Endothelial cell (in vitro differentiated cells): Measurements from ENCODE around the gene RBPJL. TPM values are rescaled to one million over a fixed set of nuclear protein-coding genes. Genes with fewer than 3 reads are reported as not detected.

Experiments
- DNase-seq: peaks from one replicate; pipeline ENCODE4 v3.0.0; 2021; ENCODE audit warnings: low spot score
- H3K27ac Mint-ChIP-seq: one replicate; pipeline ENCODE4 v1.8.0; 2021; ENCODE audit warnings: mixed read lengths, inconsistent platforms; ENCODE audit not compliant: unreplicated experiment
- H3K27me3 Mint-ChIP-seq: one replicate; pipeline ENCODE4 v1.8.0; 2021; ENCODE audit warnings: mild to moderate bottlenecking, moderate library complexity, mixed read lengths, inconsistent platforms; ENCODE audit not compliant: unreplicated experiment
- H3K36me3 Mint-ChIP-seq: one replicate; pipeline ENCODE4 v1.8.0; 2021; ENCODE audit warnings: mild to moderate bottlenecking, low read depth, mixed read lengths, inconsistent platforms; ENCODE audit not compliant: unreplicated experiment
- H3K4me1 Mint-ChIP-seq: one replicate; pipeline ENCODE4 v1.8.0; 2021; ENCODE audit warnings: mild to moderate bottlenecking, mixed read lengths, inconsistent platforms; ENCODE audit not compliant: unreplicated experiment
- H3K4me3 Mint-ChIP-seq: one replicate; pipeline ENCODE4 v1.8.0; 2021; ENCODE audit warnings: mild to moderate bottlenecking, mixed read lengths, inconsistent platforms; ENCODE audit not compliant: unreplicated experiment
- H3K9me3 Mint-ChIP-seq: one replicate; pipeline ENCODE4 v1.8.0; 2021; ENCODE audit warnings: mixed read lengths, inconsistent platforms; ENCODE audit not compliant: unreplicated experiment
- CTCF ChIP-seq: fragments of 200-600 bp; sonication (generic); IDR thresholded peaks from one replicate; pipeline ENCODE4 v1.5.0; 2021; ENCODE audit warnings: antibody characterized with exemption; ENCODE audit not compliant: unreplicated experiment
- total RNA-seq: library from RNA; stranded (reverse); fragmentation: NEBNext Ultra II Directional; extraction: Animal tissue kit (Norgen Biotek cat#: 25700); gene quantifications from one replicate; pipeline ENCODE4 v1.2.1, GENCODE V29; 2021; ENCODE audit not compliant: unreplicated experiment

The RBPJL gene
- total RNA-seq, 1 donor from 2014 or later = not detected

GRCh38 chr20:45342855-45343531 lies 36.4 kb downstream of the RBPJL start:
- no peak for TF ChIP-seq CTCF
- DNase-seq = no peak
- H3K36me3 Mint-ChIP-seq = no peaks in the 10 kb centered on the region
- H3K9me3 Mint-ChIP-seq = no peaks in the 10 kb centered on the region
- H3K4me3 Mint-ChIP-seq = no peak overlapping the region
- H3K27me3 Mint-ChIP-seq = no peaks in the 10 kb centered on the region
- no peak overlapping the region for H3K27ac Mint-ChIP-seq
- H3K4me1 Mint-ChIP-seq = peaks cover 57% of the 10 kb centered on the region

GRCh38 chr20:45343532-45344167 lies 37.0 kb downstream of the RBPJL start:
- no peak for TF ChIP-seq CTCF
- no peaks in the 10 kb centered on the region for H3K27me3 Mint-ChIP-seq
- H3K36me3 Mint-ChIP-seq = no peaks in the 10 kb centered on the region
- no peak for DNase-seq
- H3K27ac Mint-ChIP-seq = no peak overlapping the region
- peaks cover 57% of the 10 kb centered on the region for H3K4me1 Mint-ChIP-seq
- no peaks in the 10 kb centered on the region for H3K9me3 Mint-ChIP-seq
- no peak overlapping the region for H3K4me3 Mint-ChIP-seq

GRCh38 chr20:45344168-45344860 lies 37.7 kb downstream of the RBPJL start:
- no peak overlapping the region for H3K4me3 Mint-ChIP-seq
- TF ChIP-seq CTCF = no peak
- H3K4me1 Mint-ChIP-seq = peaks cover 57% of the 10 kb centered on the region
- DNase-seq = no peak
- H3K9me3 Mint-ChIP-seq = no peaks in the 10 kb centered on the region
- no peaks in the 10 kb centered on the region for H3K27me3 Mint-ChIP-seq
- no peak overlapping the region for H3K27ac Mint-ChIP-seq
- no peaks in the 10 kb centered on the region for H3K36me3 Mint-ChIP-seq

- TF ChIP-seq CTCF = no peak
- H3K4me1 Mint-ChIP-seq = peaks cover 57% of the 10 kb centered on the region
- DNase-seq = no peak
- H3K36me3 Mint-ChIP-seq = no peaks in the 10 kb centered on the region
- H3K27me3 Mint-ChIP-seq = no peaks in the 10 kb centered on the region
- H3K4me3 Mint-ChIP-seq = no peak overlapping the region
- H3K27ac Mint-ChIP-seq = no peak overlapping the region
- H3K9me3 Mint-ChIP-seq = no peaks in the 10 kb centered on the region
Observed at GRCh38 chr20:45345104-45345936, 38.7 kb downstream of the RBPJL start.
